Endometrial microvascular endothelial cells (primary cell): Measurements from ENCODE around the gene PPP1R1B. TPM values are rescaled to one million over a fixed set of nuclear protein-coding genes. Genes with fewer than 3 reads are reported as not detected.

Experiments used
- in situ Hi-C: cut with HindIII; loops from 2 replicates; pipeline ENCODE4 v1.10.0; 2017; ENCODE audit warnings: low sequenced_read_pairs, low pct_unique_long_range_greater_than_20kb; ENCODE audit errors: inconsistent ontology term
- total RNA-seq: library from RNA; depleted of rRNA; stranded (reverse); fragments of >200 nt; gene quantifications from one replicate; pipeline ENCODE4 v1.2.3, GENCODE V29; 2015; ENCODE audit errors: inconsistent ontology term

Gene PPP1R1B
- total RNA-seq, 1 donor from 2014 or later, result not detected

DNA sequence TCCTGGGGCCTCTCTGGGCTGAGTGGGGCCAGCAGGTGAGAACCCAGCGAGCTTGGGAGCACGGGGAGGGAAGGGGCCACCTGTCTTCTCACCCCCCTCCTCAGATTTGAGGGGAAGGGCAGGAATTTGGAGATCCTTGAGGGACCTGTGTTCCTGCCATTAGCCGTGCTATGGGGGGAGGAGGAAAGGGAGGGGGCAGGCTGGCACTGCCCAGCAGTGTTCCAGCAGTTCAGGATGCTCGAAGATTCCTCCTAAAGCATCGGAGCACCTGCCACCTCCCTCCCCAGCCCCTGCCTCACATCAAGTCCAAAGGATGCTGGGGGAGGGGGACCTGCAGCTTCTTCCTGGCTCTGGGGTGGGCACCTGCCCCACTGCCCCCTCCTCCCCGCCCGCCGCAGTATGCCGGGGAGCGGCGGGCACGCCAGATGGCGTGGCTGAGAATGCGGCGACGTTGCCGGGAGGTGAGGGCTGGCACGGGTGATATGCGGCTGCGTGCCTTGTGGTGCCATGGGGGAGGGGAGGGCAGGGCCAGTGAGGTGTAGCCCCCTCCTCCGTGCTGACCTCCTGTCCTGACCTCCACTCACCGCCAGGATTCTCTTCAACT is 14.4 kb upstream of the PPP1R1B start:
- in situ Hi-C loops, result no loop called here

DNA sequence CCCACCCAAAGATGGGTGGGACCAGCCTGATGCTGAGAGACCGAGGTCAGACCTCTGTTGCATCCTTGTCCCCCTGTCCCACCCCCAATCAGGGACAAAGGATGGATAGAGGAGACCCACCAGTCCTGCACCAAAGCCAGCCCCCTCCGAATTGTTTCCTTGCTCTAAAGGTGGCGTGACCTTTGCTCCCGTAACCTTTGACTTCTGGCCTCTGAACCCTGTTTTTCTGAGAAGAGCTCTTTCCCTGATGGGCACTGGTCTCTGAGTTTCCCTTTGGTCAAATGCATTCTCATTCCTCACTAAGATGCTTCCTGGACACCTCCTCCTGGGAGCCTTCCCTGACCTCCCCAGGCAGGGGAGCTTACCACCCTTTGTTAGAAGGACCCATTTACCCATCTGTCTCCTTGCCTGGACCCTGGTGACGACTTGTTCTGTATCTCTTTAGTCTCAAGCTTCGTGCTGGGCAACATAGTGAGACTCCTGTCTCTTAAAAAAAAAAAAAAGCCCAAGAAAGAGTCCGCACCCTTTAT is 13.8 kb upstream of the PPP1R1B start:
- in situ Hi-C loops, result no loop called here

DNA sequence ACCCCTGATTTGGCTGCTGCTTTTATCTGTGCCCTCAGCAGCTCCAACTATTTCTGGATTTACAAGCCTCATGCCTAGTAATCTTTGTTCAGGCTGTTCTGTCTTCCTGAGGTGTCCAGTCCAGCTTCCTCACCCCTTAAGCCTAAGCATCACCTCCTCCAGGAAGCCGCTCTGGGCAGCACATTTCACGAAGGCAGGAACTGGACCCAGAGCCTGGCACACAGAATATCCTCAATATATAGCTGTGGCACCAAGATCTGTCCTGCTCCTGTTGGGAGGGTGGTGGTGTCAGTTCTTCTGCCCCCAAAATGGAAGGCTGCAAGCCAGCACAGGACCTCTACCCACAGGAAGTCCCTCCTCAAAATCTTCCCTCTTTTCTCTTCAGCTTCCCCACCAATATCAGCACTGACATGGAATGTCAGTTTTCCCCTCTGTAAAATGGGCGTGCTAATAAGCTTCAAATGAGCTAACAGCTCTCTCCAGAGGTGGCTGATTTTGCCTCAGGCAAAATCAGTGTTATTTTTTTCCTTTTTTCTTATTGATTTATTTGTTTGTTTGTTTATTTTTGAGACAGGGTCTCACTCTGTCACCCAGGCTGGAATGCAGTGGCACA is 12.1 kb upstream of the PPP1R1B start:
- in situ Hi-C loops, result no loop called here

DNA sequence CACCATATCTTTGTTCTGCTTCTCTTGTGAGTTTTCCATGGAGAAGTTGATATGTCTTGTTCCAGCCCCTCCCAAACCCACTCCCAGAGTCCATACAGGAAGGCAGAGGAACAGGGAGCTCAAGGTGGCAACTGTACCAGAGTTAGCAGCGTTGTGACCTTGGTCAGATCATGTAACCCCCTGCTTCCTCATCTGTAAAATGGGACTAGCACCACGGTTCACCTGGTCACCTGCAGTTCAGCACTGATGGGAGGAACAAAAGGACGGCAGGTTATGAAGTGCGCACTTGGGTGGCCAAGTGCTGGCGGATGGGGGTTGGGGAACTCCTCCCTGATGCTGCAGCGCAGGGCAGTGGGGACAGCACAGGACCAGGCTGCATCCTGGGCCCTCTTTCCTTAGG is 11.3 kb upstream of the PPP1R1B start:
- in situ Hi-C loops, result no loop called here

DNA sequence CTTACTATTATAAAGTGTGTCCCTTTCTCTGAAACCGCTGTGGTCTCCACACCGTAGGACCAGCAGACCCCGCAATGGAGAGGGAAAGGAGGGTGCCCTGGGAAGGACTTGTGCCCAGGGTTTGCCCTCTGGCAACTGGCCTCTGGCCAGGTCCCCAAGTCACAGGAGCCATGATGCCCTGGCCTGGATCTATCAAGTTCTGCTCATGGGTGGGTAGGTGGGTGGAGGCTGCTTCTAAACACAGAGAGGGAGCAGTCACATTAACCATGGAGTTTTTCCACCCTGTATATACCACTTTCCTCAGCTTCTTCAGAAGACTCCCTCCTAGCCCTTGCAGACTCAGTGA is 9.7 kb upstream of the PPP1R1B start:
- in situ Hi-C loops, result no loop called here

DNA sequence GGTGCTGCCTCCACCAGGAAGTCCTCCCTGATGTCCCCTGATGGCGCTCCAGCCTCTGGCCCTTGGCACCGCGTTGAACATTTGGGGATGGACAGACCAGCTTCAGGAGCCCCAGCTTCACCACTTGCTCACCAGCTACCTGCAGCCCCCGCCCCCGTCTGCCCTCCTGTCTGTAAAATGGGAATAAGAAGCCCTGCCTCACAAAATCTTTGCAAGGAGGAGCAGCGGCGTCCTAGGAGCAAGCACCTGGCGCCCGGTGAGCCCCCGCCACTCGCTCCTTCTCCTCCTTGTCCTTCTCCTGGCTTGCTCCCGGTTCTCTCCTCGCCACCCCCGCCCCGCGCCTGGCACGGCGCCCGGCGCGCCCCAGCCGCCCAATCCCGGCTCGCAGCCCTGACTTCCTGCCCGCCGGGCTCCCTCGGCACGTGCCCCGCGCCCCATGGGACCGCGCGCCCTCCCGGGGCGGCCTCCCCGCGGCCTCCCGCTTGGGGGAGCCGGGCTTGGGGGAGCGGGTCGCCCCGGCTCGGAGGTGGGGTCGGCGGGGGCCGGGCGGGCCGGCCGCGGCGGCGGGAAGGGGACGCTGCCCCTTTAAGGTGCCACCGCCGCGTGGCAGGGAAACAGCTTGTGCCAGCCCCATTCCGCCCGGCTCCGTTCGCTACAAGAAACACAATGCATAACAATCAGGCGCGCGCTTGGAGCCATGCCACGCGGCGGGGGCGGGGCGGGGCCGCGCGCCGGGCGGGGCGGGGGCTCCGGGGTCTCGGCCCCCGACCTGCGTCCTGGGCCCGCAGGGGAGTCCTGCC is 9.1 kb upstream of the PPP1R1B start:
- in situ Hi-C loops, result no loop called here

DNA sequence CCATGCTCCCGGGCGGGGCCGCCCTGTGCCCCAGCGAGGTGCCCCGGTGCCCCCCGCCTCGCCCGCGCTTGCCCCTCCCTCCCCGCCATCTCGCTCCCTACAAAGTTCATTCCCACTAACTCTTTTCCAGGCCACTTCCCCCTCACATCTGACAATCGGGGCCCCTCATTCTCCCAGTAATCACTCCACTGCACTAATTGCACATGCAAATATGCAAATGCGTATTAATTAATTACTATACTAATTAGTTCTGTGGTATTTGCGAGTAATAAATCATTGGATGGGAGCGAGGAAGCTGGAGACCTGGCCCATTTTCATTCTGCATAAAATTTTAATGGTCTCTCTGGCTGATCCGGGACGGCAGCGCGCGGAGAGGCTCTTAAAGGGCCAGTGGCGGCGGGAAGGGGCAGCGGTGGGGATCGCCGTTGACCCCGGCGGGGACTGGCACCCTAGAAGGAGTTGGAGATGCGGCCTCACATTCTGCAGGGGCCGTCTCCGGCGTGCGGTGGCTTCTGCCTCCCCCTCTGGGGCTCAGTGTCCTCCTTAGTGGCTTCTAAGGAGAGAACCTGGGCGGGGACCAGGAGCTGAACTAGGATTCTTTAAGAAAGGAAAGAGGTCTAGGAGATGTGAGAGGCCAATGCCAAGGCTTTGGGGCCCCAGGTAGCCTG is 8.4 kb upstream of the PPP1R1B start:
- in situ Hi-C loops, result no loop called here

DNA sequence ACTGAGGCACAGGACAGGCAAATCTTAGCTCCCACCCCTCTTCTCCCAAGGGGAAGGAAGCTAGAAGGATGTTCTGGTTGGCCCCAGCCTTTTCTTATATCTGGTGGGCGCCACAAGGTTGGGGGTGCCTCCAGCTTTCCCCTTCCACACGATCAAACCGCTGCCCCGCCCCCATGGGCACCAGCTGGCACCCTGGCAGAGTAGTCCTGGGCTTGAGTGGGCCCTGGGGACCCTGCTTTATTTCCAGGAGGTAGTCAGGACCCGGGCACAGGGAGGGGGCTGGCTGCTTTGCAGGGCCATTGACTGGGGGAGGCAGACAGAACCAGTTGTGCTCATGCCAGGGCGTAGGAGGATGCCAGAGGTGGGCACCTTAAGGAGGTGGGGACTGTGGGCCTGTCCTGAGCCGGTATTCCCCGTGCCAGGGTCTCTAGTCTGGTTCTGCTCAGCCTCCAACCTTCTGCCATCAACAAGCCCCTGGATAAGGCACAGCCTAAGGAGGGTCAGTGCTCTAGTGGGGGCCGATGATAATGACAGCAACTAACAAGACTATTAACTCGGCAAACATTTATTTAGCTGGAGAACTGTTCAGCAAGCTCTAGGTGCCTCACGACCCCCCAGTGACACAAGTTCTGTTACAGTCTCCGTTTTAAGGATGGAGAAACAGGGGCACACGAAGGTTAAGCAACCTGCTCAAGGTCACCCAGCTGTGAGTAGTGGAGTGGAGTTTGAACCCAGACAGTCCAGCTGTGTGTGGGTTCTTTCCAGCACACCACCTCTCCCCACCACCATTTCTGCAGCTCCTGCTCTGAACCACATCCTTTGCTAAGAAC is 7.6 kb upstream of the PPP1R1B start:
- in situ Hi-C loops, result no loop called here

DNA sequence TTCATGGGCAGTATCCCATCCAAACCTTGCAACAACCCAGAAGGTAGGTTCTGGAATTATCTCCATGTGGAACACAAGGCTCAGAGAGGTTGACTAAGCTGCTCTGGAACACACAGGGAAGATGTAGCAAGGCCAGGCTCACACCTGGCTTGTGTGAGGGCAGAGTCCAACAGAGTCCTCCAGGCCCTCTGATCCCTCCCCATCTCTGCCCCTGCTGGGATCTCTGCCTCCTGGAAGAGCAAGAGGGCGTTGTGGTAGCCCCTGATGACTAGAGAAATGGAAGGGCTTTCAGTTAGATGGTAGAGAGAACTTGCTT is 7.0 kb upstream of the PPP1R1B start:
- in situ Hi-C loops, result no loop called here

DNA sequence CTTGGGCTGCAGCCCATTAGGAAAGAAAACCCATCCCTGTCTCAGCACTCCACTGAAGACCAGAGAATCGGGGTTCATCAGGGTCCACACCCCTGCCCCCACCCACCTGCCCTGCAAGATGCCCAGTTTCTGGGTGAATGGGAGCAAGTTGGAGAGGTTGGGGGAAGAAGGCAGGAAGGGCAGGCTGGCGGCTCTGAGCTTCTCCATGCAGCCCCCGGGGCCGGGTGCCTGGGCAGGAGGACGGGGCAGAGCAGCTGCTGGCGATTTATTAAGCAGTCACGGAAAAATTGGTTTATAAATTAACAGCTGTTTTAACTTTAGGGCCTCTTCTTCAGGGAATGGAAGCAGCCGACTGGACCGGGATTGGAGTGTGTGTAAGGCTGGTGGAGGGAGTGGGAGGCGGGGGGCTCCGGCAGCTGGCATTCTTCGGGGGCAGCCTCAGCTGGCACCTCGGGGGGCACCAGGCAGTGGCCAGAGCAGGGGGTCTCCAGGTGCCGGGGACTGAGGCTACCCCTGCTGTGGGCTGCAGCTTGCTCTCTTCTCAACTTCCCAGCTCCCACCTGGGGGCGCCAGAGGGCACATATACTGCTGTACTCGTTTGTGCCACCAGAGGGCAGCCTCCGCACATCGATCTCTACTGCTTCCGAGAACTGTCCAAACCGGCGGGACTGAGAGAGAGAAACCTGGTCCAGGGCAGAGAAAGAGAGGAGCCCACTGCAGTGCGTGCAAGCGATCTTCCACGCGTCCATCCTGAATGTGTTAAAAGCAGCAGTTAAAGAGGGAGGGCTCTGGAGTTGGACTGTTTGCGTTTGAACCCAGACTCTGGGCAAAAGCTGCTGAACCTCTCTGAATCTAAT is 5.0 kb upstream of the PPP1R1B start:
- in situ Hi-C loops, result no loop called here

DNA sequence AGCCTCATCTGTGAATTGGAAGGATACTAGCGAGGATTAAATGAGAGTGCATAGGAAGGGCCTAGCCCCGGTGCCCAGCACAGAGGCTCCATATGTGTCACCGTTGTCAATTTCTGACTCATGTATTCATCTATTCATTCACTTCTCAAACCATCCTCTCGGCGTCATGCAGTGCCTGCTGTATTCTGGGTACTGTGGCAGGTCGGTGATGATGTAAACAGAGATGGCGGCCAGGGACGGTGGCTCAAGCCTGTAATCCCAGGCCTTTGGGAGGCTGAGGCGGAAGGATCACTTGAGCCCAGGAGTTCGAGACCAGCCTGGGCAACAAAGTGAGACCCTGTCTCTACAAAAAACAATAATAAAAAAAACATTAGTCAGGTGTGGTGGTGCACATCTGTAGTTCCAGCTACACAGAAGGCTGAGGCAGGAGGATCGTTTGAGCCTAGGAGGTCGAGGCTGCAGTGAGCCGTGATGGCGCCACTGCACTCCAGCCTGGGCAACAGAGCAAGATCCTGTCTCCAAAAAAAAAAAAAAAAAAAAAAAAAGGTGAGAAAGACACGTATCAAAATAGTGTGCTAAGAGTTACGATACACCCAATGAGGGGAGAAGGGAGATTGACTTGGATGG is 4.3 kb upstream of the PPP1R1B start:
- in situ Hi-C loops, result no loop called here

DNA sequence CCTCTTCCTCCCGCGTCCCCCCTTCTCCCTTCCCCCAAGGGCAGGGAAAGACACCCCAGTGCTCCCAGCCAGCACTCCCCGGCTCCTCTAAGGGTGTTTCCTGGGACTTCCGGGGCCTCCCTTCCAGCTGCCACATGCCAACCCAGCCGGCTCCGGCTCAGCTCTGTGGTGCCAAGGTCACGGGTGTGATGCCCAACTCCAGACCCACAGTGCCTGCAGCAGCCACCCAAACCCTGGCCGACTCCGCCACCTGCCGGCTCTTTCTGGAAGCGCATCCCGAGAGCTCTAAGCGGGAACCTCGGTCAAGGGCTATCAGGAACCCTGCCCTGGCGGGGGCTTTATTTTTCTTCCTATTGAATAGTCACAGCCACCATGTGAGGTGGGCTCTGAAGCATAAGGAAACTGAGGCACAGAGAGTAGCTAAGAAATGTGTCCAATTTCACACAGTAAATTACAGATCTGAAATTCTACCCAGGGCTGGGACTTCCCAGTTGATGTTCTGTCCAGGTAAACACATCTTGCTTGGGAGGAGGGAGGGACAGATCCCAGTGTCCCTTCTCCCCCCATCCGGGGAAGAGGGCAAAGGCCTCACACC is 3.3 kb upstream of the PPP1R1B start:
- in situ Hi-C loops, result no loop called here

DNA sequence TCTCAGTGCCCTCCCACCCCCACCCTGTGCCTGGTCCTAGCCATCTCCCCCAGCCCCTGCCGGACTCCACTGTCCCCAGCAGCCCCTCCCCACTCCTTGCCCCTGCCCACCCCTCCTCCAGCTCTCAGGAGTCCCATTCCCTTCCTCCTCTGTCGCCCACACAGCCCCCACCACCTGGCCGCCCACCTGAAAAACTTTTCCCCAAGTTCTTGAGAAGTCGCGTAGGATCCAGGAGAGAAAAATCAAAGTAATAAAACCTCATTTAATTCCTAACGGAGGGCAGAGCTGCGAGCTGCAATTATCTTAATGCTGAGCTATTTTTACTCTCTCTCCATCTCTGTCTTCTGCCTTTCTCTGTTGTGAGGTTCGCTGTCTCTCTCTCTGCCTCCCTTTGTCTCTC is 2.4 kb upstream of the PPP1R1B start:
- in situ Hi-C loops, result no loop called here

DNA sequence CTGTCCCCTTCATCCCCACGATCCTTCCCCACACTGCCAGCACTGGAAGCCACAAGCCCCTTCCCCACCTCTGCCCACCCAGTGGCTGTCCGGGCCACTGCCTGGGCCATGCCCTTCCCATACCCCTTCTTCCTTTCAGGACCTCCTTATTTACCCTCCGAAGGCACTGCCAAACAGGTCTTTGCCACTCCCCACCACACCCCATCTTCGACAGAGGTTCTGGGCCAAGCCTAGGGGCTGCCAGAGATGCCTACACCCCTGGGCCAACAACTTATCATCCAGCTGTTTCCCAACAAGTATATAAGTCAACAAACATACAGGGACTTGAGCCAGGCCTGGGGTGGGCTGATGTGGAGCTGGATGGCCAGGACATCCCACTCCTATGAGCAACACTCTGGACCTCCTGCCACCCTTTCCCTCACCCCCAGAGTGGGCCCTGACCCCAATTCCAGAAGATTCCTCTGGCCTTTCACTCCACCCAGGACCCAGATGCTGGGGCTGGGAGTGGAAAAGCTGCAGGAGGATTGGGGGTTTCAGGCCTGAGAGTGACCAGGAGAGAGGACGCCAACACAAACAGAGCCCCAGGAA is 1.5 kb upstream of the PPP1R1B start:
- in situ Hi-C loops, result no loop called here

DNA sequence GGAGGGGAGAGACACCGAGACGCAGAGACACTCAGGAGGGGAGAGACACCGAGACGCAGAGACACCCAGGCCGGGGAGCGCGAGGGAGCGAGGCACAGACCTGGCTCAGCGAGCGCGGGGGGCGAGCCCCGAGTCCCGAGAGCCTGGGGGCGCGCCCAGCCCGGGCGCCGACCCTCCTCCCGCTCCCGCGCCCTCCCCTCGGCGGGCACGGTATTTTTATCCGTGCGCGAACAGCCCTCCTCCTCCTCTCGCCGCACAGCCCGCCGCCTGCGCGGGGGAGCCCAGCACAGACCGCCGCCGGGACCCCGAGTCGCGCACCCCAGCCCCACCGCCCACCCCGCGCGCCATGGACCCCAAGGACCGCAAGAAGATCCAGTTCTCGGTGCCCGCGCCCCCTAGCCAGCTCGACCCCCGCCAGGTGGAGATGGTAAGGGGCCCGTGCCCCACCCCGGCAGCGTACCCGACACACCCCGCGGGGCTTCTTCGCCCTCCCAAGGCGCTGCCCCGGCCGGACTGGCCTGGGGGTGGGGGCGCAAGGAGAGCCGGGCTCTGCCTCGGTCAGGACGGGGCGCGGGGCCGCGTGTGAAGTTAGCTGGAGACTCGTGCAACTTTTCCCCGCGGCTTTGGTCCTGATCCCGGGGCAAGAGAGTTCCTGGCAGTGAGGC is 427 bp downstream of the PPP1R1B start:
- in situ Hi-C loops, result no loop called here

DNA sequence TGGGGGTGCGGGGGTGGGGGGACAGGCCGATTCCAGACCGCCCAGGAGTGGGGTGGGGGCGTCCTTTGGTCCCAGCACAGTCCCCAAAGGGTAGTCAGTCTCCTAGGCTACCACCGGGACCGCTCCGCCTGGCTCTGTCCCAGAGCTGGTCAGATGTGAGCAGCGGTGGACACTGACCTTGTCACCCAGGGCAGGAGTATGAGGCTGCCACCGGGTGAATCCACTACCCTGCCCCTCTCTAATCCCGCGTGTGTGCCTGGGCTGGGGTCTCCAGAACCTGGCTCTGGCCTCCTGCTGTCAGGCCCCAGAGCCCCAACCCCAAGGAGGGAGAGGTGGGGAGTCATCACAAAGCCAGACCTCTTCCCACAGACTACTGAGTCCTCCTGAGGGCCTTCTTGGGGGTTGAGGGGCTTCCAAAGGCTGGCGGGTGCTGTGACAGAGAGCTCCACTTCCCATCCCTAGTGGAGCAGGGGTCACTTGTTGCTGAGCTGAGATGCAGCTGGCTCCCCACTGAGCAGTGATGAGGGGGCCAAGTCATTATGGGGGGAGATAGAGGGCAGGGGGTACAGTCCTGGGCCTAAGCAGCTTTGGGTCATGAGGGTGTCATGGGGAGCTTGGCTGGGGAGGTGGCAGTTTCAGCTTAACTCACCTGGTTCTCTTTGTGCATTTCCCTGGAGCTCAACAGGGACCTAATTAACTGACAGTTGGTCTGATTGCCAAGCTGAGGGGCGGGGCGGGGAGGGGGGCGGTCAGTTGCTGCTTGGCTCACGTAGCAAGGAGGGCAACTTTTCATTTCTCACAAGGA is 1.2 kb downstream of the PPP1R1B start:
- in situ Hi-C loops, result no loop called here
